Activated T-cell treated with anti-CD3 and anti-CD28 coated beads, Interleukin-2, amount 50 U/mL, for 24 hours (primary cell): ENCODE results near the gene CHST11.
A peak's percentile ranks its signal among the peaks of the same experiment; 100 is the strongest.

Source experiments
- DNase-seq: peaks from one replicate; pipeline ENCODE4 v3.0.0-alpha.2; 2020
- H3K27ac Mint-ChIP-seq: 2 replicates; pipeline ENCODE4 v1.8.0; 2020; ENCODE audit warnings: mild to moderate bottlenecking, mixed read lengths
- H3K27me3 Mint-ChIP-seq: 2 replicates; pipeline ENCODE4 v1.8.0; 2020; ENCODE audit warnings: mixed read lengths
- H3K36me3 Mint-ChIP-seq: 2 replicates; pipeline ENCODE4 v1.8.0; 2020; ENCODE audit warnings: low read depth, mixed read lengths
- H3K4me1 Mint-ChIP-seq: 2 replicates; pipeline ENCODE4 v1.8.0; 2020; ENCODE audit warnings: low read depth, mixed read lengths
- H3K4me3 Mint-ChIP-seq: 2 replicates; pipeline ENCODE4 v1.8.0; 2020; ENCODE audit warnings: mild to moderate bottlenecking, moderate library complexity, mixed read lengths
- H3K9me3 Mint-ChIP-seq: 2 replicates; pipeline ENCODE4 v1.8.0; 2020; ENCODE audit warnings: mixed read lengths

The CHST11 gene

GRCh38 chr12:104687823-104688573 is 231.2 kb downstream of the CHST11 start:
- Mint-ChIP-seq H3K27ac (peak overlapping the region; percentile 89), H3K9me3 (peaks cover 2% of the 10 kb centered on the region), H3K4me3 (peak overlapping the region; percentile 37), H3K4me1 (peaks cover 75% of the 10 kb centered on the region), H3K36me3 (peaks cover 22% of the 10 kb centered on the region), H3K27me3 (no peaks in the 10 kb centered on the region)
- DNase-seq: peak; percentile 48

- no peak overlapping the region for H3K4me3 Mint-ChIP-seq
- peak; percentile 16 for DNase-seq
- no peak overlapping the region for H3K27ac Mint-ChIP-seq
- H3K4me1 Mint-ChIP-seq: peaks cover 79% of the 10 kb centered on the region
- no peaks in the 10 kb centered on the region for H3K27me3 Mint-ChIP-seq
- H3K36me3 Mint-ChIP-seq: peaks cover 30% of the 10 kb centered on the region
- H3K9me3 Mint-ChIP-seq: peaks cover 4% of the 10 kb centered on the region
Observed at GRCh38 chr12:104689635-104690034, 232.9 kb downstream of the CHST11 start.

DNA sequence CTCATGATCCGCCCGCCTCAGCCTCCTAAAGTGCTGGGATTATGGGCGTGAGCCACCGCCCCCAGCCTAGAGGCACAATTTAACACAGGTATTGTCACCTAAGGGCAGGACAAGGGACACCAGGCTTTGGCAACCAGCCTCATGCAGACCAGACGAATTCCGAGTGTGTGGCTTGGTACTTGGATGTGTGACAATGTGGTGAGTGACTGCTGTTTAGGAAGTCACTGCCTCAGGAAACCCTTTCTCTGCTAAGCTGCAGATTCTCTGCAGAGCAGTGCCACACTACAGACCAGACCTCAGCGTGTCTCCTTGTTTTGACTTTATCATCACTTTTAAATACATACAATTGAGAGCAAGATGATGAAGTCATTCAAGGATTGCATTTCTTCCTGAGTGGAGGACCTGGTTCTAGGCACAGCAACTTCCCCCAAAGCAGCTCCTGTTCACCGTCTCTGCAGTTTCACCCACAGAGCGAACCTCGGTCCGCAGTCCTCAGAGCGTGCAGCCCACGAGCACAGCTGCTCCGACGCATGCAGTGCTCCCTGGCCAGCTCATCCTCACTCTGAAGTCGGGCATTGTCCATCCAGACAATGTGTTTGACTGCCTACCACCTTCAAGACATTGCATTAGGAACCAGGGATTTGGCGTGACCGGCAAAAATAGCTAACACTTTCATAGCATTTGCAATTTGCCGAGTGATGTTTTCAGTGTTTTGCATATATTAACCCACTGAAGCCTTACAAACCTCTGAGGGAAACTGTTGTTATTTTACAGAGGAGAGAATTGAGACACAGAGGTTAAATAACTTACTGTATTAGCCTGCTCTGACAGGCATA is 235.2 kb downstream of the CHST11 start:
- Mint-ChIP-seq H3K36me3 (peaks cover 26% of the 10 kb centered on the region), H3K4me3 (no peak overlapping the region), H3K4me1 (peaks cover 80% of the 10 kb centered on the region), H3K27me3 (no peaks in the 10 kb centered on the region), H3K27ac (no peak overlapping the region), H3K9me3 (peaks cover 4% of the 10 kb centered on the region)
- peak; percentile 21 for DNase-seq

DNA sequence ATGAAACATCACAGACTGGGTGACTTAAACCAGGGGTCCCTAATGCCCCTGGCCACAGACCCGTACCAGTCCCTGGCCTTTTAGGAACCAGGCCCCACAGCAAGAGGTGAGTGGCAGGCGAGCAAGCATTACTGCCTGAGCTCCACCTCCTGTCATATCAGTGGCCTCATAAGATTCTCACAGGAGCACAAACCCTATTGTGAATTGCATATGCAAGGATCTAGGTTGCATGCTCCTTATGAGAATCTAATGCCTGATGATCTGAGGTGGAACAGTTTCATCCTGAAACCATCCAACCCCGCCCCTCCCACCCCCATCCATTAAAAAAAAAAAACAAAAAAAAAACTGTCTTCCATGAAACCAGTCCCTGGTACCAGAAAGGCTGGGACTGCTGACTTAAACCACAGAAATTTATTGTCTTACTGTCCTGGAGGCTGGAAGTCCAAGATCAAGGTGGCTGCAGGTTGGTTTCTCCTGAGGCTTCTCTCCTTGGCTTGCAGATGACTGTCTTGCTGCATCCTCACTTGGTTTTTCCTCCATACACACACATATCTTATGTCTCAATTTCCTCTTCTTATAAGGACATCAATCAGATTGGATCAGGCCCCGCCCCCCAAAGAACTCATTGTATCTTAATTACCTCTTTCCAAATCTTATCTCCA is 235.9 kb downstream of the CHST11 start:
- no peaks in the 10 kb centered on the region for H3K27me3 Mint-ChIP-seq
- H3K9me3 Mint-ChIP-seq: peaks cover 4% of the 10 kb centered on the region
- H3K36me3 Mint-ChIP-seq: peaks cover 29% of the 10 kb centered on the region
- DNase-seq: peak; percentile 7
- no peak overlapping the region for H3K27ac Mint-ChIP-seq
- no peak overlapping the region for H3K4me3 Mint-ChIP-seq
- peaks cover 79% of the 10 kb centered on the region for H3K4me1 Mint-ChIP-seq

DNA sequence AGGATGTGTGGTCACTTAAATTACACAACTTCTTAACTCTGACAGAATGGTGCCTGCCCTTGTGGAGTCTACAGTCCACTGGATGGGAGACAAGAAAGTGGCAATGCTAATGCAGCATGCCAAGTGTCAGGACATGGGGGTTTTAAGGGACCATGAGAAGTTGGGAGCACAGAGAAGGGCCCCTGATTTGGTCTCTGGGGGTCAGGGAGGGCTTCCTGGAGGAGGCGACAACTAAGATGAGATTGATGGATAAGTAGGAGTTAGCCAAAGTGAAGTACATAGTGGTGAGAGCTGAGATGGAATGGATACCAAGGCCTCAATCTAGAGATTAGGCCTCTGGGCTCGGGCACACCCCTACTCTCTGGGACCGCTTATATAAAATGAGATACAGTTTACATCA is 236.7 kb downstream of the CHST11 start:
- H3K9me3 Mint-ChIP-seq: peaks cover 4% of the 10 kb centered on the region
- peaks cover 79% of the 10 kb centered on the region for H3K4me1 Mint-ChIP-seq
- H3K36me3 Mint-ChIP-seq: peaks cover 29% of the 10 kb centered on the region
- H3K27ac Mint-ChIP-seq: no peak overlapping the region
- H3K27me3 Mint-ChIP-seq: no peaks in the 10 kb centered on the region
- no peak overlapping the region for H3K4me3 Mint-ChIP-seq
- peak; percentile 13 for DNase-seq

DNA sequence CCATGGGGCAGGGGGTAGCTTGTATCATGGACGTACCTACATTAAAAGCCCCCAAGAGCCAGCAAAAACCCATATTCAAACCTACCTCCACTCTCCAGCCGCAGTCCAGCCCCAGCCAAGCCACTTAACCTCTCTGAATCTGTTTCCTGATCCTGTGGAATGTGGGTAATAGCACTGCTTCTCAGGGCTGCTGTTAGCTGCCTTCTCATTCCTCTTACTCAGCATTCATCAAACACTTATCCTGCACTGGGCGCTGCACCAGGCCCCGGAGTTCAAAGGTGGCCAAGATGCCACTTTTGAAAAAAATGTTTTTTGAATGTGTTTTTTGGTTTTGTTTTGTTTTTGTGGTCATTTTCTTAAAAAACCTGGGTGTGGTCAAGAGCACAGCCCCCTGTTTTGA is 237.4 kb downstream of the CHST11 start:
- peaks cover 77% of the 10 kb centered on the region for H3K4me1 Mint-ChIP-seq
- H3K4me3 Mint-ChIP-seq: no peak overlapping the region
- peak; percentile 26 for DNase-seq
- H3K9me3 Mint-ChIP-seq: peaks cover 4% of the 10 kb centered on the region
- peaks cover 29% of the 10 kb centered on the region for H3K36me3 Mint-ChIP-seq
- peak overlapping the region; percentile 94 for H3K27ac Mint-ChIP-seq
- no peaks in the 10 kb centered on the region for H3K27me3 Mint-ChIP-seq

- H3K36me3 Mint-ChIP-seq: peaks cover 29% of the 10 kb centered on the region
- no peaks in the 10 kb centered on the region for H3K27me3 Mint-ChIP-seq
- peaks cover 79% of the 10 kb centered on the region for H3K4me1 Mint-ChIP-seq
- DNase-seq: peak; percentile 32
- H3K9me3 Mint-ChIP-seq: peaks cover 6% of the 10 kb centered on the region
- peak overlapping the region; percentile 94 for H3K27ac Mint-ChIP-seq
- H3K4me3 Mint-ChIP-seq: no peak overlapping the region
Observed at GRCh38 chr12:104694711-104695110, 238.0 kb downstream of the CHST11 start.

GRCh38 chr12:104695453-104696148 is 238.9 kb downstream of the CHST11 start:
- Mint-ChIP-seq H3K4me3 (peak overlapping the region; percentile 58), H3K36me3 (peaks cover 26% of the 10 kb centered on the region)

DNA sequence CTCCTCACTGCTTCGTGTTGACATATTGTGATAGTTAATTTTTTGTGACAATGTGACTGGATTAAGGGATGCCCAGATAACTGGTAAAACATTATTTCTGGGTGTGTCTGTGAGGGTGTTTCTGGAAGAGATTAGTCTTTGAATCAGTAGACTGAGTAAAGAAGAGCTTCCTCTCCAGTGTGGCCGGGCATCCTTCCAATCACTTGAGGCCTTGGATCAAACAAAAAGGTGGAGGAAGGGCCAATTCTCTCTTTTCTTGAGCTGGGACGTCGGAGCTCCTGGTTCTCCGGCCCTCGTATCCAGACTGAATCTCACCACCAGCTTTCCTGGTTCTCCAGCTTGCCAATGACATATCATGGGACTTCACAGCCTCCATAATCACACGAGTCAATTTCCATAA is 240.4 kb downstream of the CHST11 start:
- Mint-ChIP-seq H3K4me1 (peaks cover 75% of the 10 kb centered on the region), H3K9me3 (peaks cover 6% of the 10 kb centered on the region), H3K27me3 (no peaks in the 10 kb centered on the region), H3K27ac (peak overlapping the region; percentile 47), H3K4me3 (no peak overlapping the region), H3K36me3 (peaks cover 17% of the 10 kb centered on the region)
- peak; percentile 14 for DNase-seq

More at GRCh38 chr12:104695453-104696148, 238.9 kb downstream of the CHST11 start:
- Mint-ChIP-seq H3K27ac (peak overlapping the region; percentile 94), H3K9me3 (peaks cover 6% of the 10 kb centered on the region), H3K27me3 (no peaks in the 10 kb centered on the region), H3K4me1 (peaks cover 81% of the 10 kb centered on the region)
- DNase-seq: peak; percentile 82

DNA sequence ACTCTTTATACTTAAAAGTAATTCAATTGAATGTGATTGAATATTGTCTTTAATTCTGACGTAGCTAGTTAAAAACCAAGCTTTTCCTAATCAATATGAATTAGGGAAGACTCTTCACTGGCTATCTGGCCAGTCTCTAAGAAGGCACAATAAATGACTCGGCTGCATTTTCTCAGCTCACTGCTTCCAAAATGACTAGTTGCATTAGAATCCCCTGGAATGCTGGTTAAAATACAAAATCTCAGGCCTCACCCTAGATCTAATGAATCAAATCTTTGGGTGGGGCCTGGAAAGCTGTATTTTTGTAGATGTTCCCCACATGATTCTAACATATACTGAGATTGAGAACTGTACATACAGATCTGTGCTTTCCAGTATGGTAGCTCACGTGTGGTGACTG is 242.1 kb downstream of the CHST11 start:
- Mint-ChIP-seq H3K36me3 (peaks cover 15% of the 10 kb centered on the region), H3K4me3 (no peak overlapping the region)

DNA sequence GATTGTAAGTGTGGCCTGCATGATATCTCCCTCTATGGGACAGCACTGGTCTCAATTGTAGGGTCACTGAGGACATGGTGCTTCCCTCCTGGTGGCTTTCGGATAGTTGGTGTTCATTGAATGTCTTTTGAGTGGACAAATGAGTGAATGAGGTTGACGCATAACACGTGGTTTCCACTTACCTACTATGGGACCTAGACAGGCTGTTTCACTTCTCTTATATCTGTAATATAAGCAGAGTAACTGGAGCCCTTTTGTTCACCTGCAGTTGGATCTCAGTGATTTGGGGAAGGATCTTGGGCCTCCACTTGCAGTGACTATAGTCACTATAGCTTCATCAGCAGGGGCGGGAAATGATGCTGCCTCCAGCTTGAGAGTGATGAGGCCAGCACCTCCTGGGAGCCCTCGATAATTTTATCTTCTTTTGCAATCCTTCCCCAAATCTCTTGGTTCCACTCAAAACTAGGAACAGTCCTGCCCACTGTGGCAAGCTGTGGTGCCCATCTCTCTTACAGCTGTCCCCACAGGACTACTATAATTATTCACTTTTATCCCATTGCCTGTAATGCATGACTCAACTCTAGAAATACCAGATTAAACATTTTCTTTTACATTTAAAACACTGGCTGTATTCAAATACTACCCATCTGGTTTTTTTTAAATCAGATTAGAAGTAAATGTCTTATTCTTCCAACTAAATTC is 242.9 kb downstream of the CHST11 start:
- peaks cover 65% of the 10 kb centered on the region for H3K4me1 Mint-ChIP-seq
- peak; percentile 45 for DNase-seq
- H3K9me3 Mint-ChIP-seq: peaks cover 2% of the 10 kb centered on the region
- H3K27me3 Mint-ChIP-seq: no peaks in the 10 kb centered on the region
- peak overlapping the region; percentile 75 for H3K27ac Mint-ChIP-seq
- H3K4me3 Mint-ChIP-seq: no peak overlapping the region
- peaks cover 15% of the 10 kb centered on the region for H3K36me3 Mint-ChIP-seq

More for the DNA sequence above, 242.1 kb downstream of the CHST11 start:
- no peak for DNase-seq
- H3K27me3 Mint-ChIP-seq: no peaks in the 10 kb centered on the region
- H3K27ac Mint-ChIP-seq: no peak overlapping the region
- peaks cover 73% of the 10 kb centered on the region for H3K4me1 Mint-ChIP-seq
- H3K9me3 Mint-ChIP-seq: peaks cover 2% of the 10 kb centered on the region

DNA sequence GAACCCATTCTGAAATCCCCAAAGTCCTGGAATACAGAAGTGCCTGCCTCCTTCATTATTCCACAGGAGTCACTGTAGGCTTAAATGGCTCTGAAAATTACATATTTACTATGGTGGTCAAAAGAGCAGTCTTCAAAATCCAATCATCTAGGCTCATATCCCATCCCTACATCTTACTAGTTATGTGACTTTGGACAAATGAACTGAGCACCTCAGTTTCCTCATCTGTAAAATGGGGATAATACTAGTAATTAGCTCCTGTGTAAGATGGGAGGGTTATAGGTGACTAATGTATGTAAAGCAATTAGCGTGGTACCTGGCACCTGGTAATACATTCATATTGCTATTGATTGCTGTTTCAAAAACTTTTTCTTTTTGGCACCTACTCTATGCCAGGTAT is 243.6 kb downstream of the CHST11 start:
- H3K4me3 Mint-ChIP-seq: no peak overlapping the region
- H3K4me1 Mint-ChIP-seq: peaks cover 63% of the 10 kb centered on the region
- no peak overlapping the region for H3K27ac Mint-ChIP-seq
- no peaks in the 10 kb centered on the region for H3K27me3 Mint-ChIP-seq
- H3K9me3 Mint-ChIP-seq: peaks cover 2% of the 10 kb centered on the region
- DNase-seq: no peak
- H3K36me3 Mint-ChIP-seq: peaks cover 15% of the 10 kb centered on the region

DNA sequence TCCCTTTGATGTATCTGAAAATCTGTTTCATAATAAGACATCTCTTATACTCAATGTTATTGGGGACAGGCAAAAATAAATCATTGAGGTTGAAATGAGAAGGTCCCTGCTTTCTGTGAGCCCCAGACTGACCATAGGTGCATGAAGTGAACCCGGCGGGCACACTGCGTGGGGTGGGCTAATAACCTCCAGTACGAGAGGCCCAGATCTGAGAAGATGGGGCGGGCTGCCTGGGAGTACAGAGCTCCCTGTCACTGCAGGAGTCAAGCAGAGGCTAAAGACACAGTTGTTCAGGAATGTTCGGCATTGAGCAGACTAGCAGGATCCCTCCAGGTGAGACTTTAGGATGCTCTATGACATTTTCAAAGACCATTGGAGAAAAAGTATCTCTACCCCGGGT is 244.6 kb downstream of the CHST11 start:
- DNase-seq: no peak
- Mint-ChIP-seq H3K4me3 (no peak overlapping the region), H3K27ac (peak overlapping the region; percentile 29), H3K4me1 (peaks cover 55% of the 10 kb centered on the region), H3K36me3 (peaks cover 13% of the 10 kb centered on the region), H3K27me3 (no peaks in the 10 kb centered on the region), H3K9me3 (peaks cover 2% of the 10 kb centered on the region)
